GM12872 (cell line): Measurements from ENCODE around the gene SLAMF8.
A peak's percentile ranks its signal among the peaks of the same experiment; 100 is the strongest.

Source experiments
- CTCF ChIP-seq: IDR thresholded peaks from 3 replicates; pipeline ENCODE4 v1.5.1; 2011; ENCODE audit warnings: low read depth, mild to moderate bottlenecking, low read length, moderate library complexity; ENCODE audit not compliant: insufficient read depth

SLAMF8 gene

GRCh38 chr1:159786966-159787365, 39.7 kb upstream of the SLAMF8 start:
- TF ChIP-seq CTCF, result no peak

GRCh38 chr1:159790237-159790917, 36.3 kb upstream of the SLAMF8 start:
- TF ChIP-seq CTCF, result peak; percentile 72

- no peak for TF ChIP-seq CTCF
These were observed 35.6 kb upstream of the SLAMF8 start for GRCh38 chr1:159791031-159791430.

GRCh38 chr1:159791461-159791860, 35.2 kb upstream of the SLAMF8 start:
- no peak for TF ChIP-seq CTCF

GRCh38 chr1:159795534-159795933, 31.1 kb upstream of the SLAMF8 start:
- no peak for TF ChIP-seq CTCF

- TF ChIP-seq CTCF, result peak; percentile 75
These were observed 27.8 kb upstream of the SLAMF8 start for GRCh38 chr1:159798893-159799292.

GRCh38 chr1:159799446-159799985, 27.2 kb upstream of the SLAMF8 start:
- no peak for TF ChIP-seq CTCF
